Measurements from ENCODE around the gene FYN. TPM values are rescaled to one million over a fixed set of nuclear protein-coding genes. Genes with fewer than 3 reads are reported as not detected.

The FYN gene
- total and polyA plus RNA-seq, 10 of the 15 experiments (the other 5 are each of a cell fraction or from before 2014, with no cell fraction given): 51.4 to 247 (median 138) TPM

- ATAC-seq: no peak
- H3K27ac ChIP-seq (ENCODE audit: control insufficient read depth, insufficient read depth): no peak overlapping the region
- no peak overlapping the region for H3K9ac ChIP-seq (ENCODE audit: control insufficient read depth, insufficient read depth, low read length)
- no peaks in the 10 kb centered on the region for H3K36me3 ChIP-seq (ENCODE audit: control insufficient read depth in 2 of 2, insufficient read depth in 2 of 2, low read length in 1 of 2)
- ChIA-PET POLR2A (no interaction called here), CTCF (interaction anchor here (1.2 to 1.3 kb wide), 2 partner anchors 37 to 61 kb away, joined by 3 to 4 read pairs; no protein-coding TSS in a partner anchor), RAD21 (ENCODE audit: unreplicated experiment) (interaction anchor here (0.7 to 1.5 kb wide), 2 partner anchors 30 to 51 kb away, joined by 3 to 4 read pairs; no protein-coding TSS in a partner anchor), SMC1A (ENCODE audit: uncharacterized antibody, unreplicated experiment) (interaction anchor here (1.1 to 1.2 kb wide), 2 partner anchors 70 to 166 kb away, joined by 3 read pairs; no protein-coding TSS in a partner anchor)
- WGBS (ENCODE audit: insufficient coverage, insufficient replicate concordance, low lambda C conversion rate, missing lambda C conversion rate): 45% methylated on average over 4 of the region's 4 CpGs
- FAIRE-seq: no peak
- peaks cover 24% of the 10 kb centered on the region for H3K79me2 ChIP-seq (ENCODE audit: control insufficient read depth, insufficient read depth, low read length)
- H4K20me1 ChIP-seq (ENCODE audit: control insufficient read depth, insufficient read depth): no peaks in the 10 kb centered on the region
- in situ Hi-C loops (cut with MboI) (no loop called here), intact Hi-C loops (cut with micrococcal nuclease; ENCODE audit: unreplicated experiment) (no loop called here)
- peaks cover 2% of the 10 kb centered on the region; the same call in 1 of the 3 replicates for H3K9me3 ChIP-seq (replicated peaks; ENCODE audit: control insufficient read depth, insufficient read depth, low read length)
- no peaks in the 10 kb centered on the region for H3K27me3 ChIP-seq (replicated peaks in 1 of 2; ENCODE audit: control insufficient read depth in 2 of 2, insufficient read depth in 2 of 2, low read length in 1 of 2)
- BruUV-seq (replicated peaks): no TSS peak
- peaks cover under 1% of the 10 kb centered on the region; the same call in 1 of the 2 replicates for H3K4me1 ChIP-seq (ENCODE audit: control insufficient read depth, insufficient read depth, low read length)
- H2AFZ ChIP-seq (ENCODE audit: control insufficient read depth, low read depth, low read length): no peak overlapping the region
- no peak for DNase-seq (ENCODE audit: low read depth, low spot score)
- no peak overlapping the region for H3K4me2 ChIP-seq (ENCODE audit: control insufficient read depth, insufficient read depth)
- TF ChIP-seq RELA (IDR thresholded peaks at IDR 0.05; ENCODE audit: borderline replicate concordance, partially characterized antibody): no peak
- TF ChIP-seq TAF1 (IDR thresholded peaks at IDR 0.05; ENCODE audit: borderline replicate concordance, low read depth, low read length): no peak
- no peak for TF ChIP-seq NFXL1 (IDR thresholded peaks at IDR 0.05; ENCODE audit: borderline replicate concordance)
- TF ChIP-seq YBX1 (IDR thresholded peaks at IDR 0.05): no peak
- no peak for TF ChIP-seq TCF3 (IDR thresholded peaks at IDR 0.05; ENCODE audit: borderline replicate concordance, insufficient read depth, low read depth, low read length)
- no peak for TF ChIP-seq CREM (IDR thresholded peaks at IDR 0.05; ENCODE audit: low read depth)
- no peak for TF ChIP-seq RB1 (IDR thresholded peaks at IDR 0.05; ENCODE audit: borderline replicate concordance)
- no peak for TF ChIP-seq GABPA (IDR thresholded peaks at IDR 0.05; ENCODE audit: low read depth)
- TF ChIP-seq PML (IDR thresholded peaks at IDR 0.05; ENCODE audit: low read length): no peak
- H3K4me3 ChIP-seq: no peak overlapping the region
Measured at GRCh38 chr6:111875741-111876140, 2.5 kb upstream of the FYN start.
